Neural crest cell (in vitro differentiated cells): Measurements from ENCODE around the gene OOSP4B. TPM values are rescaled to one million over a fixed set of nuclear protein-coding genes. Genes with fewer than 3 reads are reported as not detected.
"Not testable (repeated sequence)": the region's sequence is repeated elsewhere in the genome, so short reads cannot be mapped to it uniquely, and the experiment has no call there.

ENCODE experiments used
- DNase-seq: peaks from one replicate; pipeline ENCODE4 v3.0.0; 2021; ENCODE audit warnings: low read depth, mixed read lengths, low spot score
- H3K27ac Mint-ChIP-seq: one replicate; pipeline ENCODE4 v1.8.0; 2021; ENCODE audit warnings: mild to moderate bottlenecking, mixed read lengths; ENCODE audit not compliant: unreplicated experiment
- H3K27me3 Mint-ChIP-seq: 2 replicates; pipeline ENCODE4 v1.8.0; 2021; ENCODE audit warnings: low read depth, mild to moderate bottlenecking, mixed read lengths
- H3K36me3 Mint-ChIP-seq: 2 replicates; pipeline ENCODE4 v1.8.0; 2021; ENCODE audit warnings: low read depth, mild to moderate bottlenecking, mixed read lengths
- H3K4me1 Mint-ChIP-seq: 2 replicates; pipeline ENCODE4 v1.8.0; 2021; ENCODE audit warnings: mixed read lengths
- H3K4me3 Mint-ChIP-seq: one replicate; pipeline ENCODE4 v1.8.0; 2021; ENCODE audit warnings: mild to moderate bottlenecking, mixed read lengths
- H3K9me3 Mint-ChIP-seq: 2 replicates; pipeline ENCODE4 v1.8.0; 2021; ENCODE audit warnings: mixed read lengths
- CTCF ChIP-seq: fragments of 200-600 bp; sonication (generic); conservative IDR thresholded peaks from 2 replicates; pipeline ENCODE4 v1.5.0; 2021; ENCODE audit warnings: antibody characterized with exemption, mild to moderate bottlenecking
- total RNA-seq: library from RNA; stranded (reverse); gene quantifications from 2 replicates; pipeline ENCODE4 v1.2.1, GENCODE V29; 2021

OOSP4B gene
- total RNA-seq, 1 donor from 2014 or later: not detected

GRCh38 chr11:60003729-60004128 is 13.3 kb upstream of the OOSP4B start:
- no peak for DNase-seq
- H3K27me3 Mint-ChIP-seq: peaks cover under 1% of the 10 kb centered on the region
- TF ChIP-seq CTCF: no peak
- no peaks in the 10 kb centered on the region for H3K36me3 Mint-ChIP-seq
- no peaks in the 10 kb centered on the region for H3K9me3 Mint-ChIP-seq
- no peak overlapping the region for H3K27ac Mint-ChIP-seq
- no peaks in the 10 kb centered on the region for H3K4me1 Mint-ChIP-seq
- H3K4me3 Mint-ChIP-seq: no peak overlapping the region

GRCh38 chr11:60005360-60005759 is 11.6 kb upstream of the OOSP4B start:
- Mint-ChIP-seq H3K27me3 (peaks cover 3% of the 10 kb centered on the region), H3K36me3 (no peaks in the 10 kb centered on the region), H3K9me3 (no peaks in the 10 kb centered on the region), H3K27ac (no peak overlapping the region), H3K4me3 (no peak overlapping the region), H3K4me1 (no peaks in the 10 kb centered on the region)
- TF ChIP-seq CTCF: no peak
- DNase-seq: no peak

GRCh38 chr11:60018058-60018457 is 1.1 kb downstream of the OOSP4B start:
- H3K4me1 Mint-ChIP-seq: no peaks in the 10 kb centered on the region
- peaks cover 10% of the 10 kb centered on the region for H3K27me3 Mint-ChIP-seq
- no peak overlapping the region for H3K4me3 Mint-ChIP-seq
- TF ChIP-seq CTCF: no peak
- no peak overlapping the region for H3K27ac Mint-ChIP-seq
- no peak for DNase-seq
- no peaks in the 10 kb centered on the region for H3K36me3 Mint-ChIP-seq
- peaks cover 5% of the 10 kb centered on the region for H3K9me3 Mint-ChIP-seq

GRCh38 chr11:60020376-60020775 is 3.4 kb downstream of the OOSP4B start:
- not testable (repeated sequence) for H3K36me3 Mint-ChIP-seq, H3K27me3 Mint-ChIP-seq, H3K9me3 Mint-ChIP-seq, H3K4me3 Mint-ChIP-seq, H3K27ac Mint-ChIP-seq, DNase-seq, H3K4me1 Mint-ChIP-seq

GRCh38 chr11:60029015-60029632 is 12.1 kb downstream of the OOSP4B start:
- no peak overlapping the region for H3K27ac Mint-ChIP-seq
- H3K9me3 Mint-ChIP-seq: no peaks in the 10 kb centered on the region
- peaks cover 2% of the 10 kb centered on the region for H3K27me3 Mint-ChIP-seq
- no peak for TF ChIP-seq CTCF
- no peaks in the 10 kb centered on the region for H3K36me3 Mint-ChIP-seq
- no peak for DNase-seq
- no peak overlapping the region for H3K4me3 Mint-ChIP-seq
- no peaks in the 10 kb centered on the region for H3K4me1 Mint-ChIP-seq

GRCh38 chr11:60040109-60040508 is 23.1 kb downstream of the OOSP4B start, which contains the start of gene OOSP2:
Gene OOSP2 (plus strand): TSS chr11:60040409. CDS start chr11:60040460, 51 bp downstream.
- no peaks in the 10 kb centered on the region for H3K9me3 Mint-ChIP-seq
- H3K27me3 Mint-ChIP-seq: peaks cover 5% of the 10 kb centered on the region
- TF ChIP-seq CTCF: no peak
- no peaks in the 10 kb centered on the region for H3K4me1 Mint-ChIP-seq
- H3K36me3 Mint-ChIP-seq: no peaks in the 10 kb centered on the region
- H3K4me3 Mint-ChIP-seq: no peak within 1 kb of the TSS
- no peak within 1 kb of the TSS for H3K27ac Mint-ChIP-seq
- DNase-seq: no peak

- not testable (repeated sequence) for H3K4me3 Mint-ChIP-seq, H3K4me1 Mint-ChIP-seq, DNase-seq, H3K36me3 Mint-ChIP-seq, H3K27ac Mint-ChIP-seq, H3K9me3 Mint-ChIP-seq
- peaks cover 10% of the 10 kb centered on the region for H3K27me3 Mint-ChIP-seq
These were observed 33.4 kb downstream of the OOSP4B start for GRCh38 chr11:60050422-60050821.

- not testable (repeated sequence) for DNase-seq, H3K36me3 Mint-ChIP-seq, H3K4me3 Mint-ChIP-seq, H3K9me3 Mint-ChIP-seq, H3K27me3 Mint-ChIP-seq, H3K27ac Mint-ChIP-seq, H3K4me1 Mint-ChIP-seq
These were observed 33.9 kb downstream of the OOSP4B start for GRCh38 chr11:60050839-60051238.
